ENCODE results near the gene PCDHA12.
"Not testable (repeated sequence)": the region's sequence is repeated elsewhere in the genome, so short reads cannot be mapped to it uniquely, and the experiment has no call there.

Gene PCDHA12

DNA sequence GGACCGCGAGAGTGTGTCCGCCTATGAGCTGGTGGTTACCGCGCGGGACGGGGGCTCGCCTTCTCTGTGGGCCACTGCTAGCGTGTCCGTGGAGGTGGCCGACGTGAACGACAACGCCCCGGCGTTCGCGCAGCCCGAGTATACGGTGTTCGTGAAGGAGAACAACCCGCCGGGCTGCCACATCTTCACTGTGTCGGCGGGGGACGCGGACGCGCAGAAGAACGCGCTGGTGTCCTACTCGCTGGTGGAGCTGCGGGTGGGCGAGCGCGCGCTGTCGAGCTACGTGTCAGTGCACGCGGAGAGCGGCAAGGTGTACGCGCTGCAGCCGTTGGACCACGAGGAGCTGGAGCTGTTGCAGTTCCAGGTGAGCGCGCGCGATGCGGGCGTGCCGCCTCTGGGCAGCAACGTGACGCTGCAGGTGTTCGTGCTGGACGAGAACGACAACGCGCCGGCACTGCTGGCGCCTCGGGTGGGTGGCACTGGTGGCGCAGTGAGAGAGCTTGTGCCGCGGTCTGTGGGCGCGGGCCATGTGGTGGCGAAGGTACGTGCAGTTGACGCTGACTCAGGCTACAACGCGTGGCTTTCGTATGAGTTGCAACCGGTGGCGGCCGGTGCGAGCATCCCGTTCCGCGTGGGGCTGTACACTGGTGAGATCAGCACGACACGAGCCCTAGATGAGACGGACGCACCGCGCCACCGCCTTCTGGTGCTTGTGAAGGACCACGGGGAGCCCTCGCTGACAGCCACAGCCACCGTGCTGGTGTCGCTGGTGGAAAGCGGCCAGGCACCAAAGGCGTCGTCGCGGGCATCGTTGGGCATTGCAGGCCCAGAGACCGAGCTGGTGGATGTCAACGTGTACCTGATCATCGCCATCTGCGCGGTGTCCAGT is 39.2 kb upstream of the PCDHA12 start:
- TF ChIP-seq, protein P1, sequence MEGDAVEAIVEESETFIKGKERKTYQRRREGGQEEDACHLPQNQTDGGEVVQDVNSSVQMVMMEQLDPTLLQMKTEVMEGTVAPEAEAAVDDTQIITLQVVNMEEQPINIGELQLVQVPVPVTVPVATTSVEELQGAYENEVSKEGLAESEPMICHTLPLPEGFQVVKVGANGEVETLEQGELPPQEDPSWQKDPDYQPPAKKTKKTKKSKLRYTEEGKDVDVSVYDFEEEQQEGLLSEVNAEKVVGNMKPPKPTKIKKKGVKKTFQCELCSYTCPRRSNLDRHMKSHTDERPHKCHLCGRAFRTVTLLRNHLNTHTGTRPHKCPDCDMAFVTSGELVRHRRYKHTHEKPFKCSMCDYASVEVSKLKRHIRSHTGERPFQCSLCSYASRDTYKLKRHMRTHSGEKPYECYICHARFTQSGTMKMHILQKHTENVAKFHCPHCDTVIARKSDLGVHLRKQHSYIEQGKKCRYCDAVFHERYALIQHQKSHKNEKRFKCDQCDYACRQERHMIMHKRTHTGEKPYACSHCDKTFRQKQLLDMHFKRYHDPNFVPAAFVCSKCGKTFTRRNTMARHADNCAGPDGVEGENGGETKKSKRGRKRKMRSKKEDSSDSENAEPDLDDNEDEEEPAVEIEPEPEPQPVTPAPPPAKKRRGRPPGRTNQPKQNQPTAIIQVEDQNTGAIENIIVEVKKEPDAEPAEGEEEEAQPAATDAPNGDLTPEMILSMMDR (IDR thresholded peaks at IDR 0.05; ENCODE audit: low read depth, low read length, missing control alignments), result no peak
- no peaks in the 10 kb centered on the region for H3K36me3 ChIP-seq (replicated peaks)
- in situ Hi-C loops (cut with HindIII; ENCODE audit: low pct_ligation_motif_present, low sequenced_read_pairs), result no loop called here
- DNase-seq, result no peak
- no peaks in the 10 kb centered on the region for H3K27me3 ChIP-seq (replicated peaks)
- no peak overlapping the region for H3K4me3 ChIP-seq (ENCODE audit: low read depth, low read length)
- H3K27ac ChIP-seq, result no peak overlapping the region

DNA sequence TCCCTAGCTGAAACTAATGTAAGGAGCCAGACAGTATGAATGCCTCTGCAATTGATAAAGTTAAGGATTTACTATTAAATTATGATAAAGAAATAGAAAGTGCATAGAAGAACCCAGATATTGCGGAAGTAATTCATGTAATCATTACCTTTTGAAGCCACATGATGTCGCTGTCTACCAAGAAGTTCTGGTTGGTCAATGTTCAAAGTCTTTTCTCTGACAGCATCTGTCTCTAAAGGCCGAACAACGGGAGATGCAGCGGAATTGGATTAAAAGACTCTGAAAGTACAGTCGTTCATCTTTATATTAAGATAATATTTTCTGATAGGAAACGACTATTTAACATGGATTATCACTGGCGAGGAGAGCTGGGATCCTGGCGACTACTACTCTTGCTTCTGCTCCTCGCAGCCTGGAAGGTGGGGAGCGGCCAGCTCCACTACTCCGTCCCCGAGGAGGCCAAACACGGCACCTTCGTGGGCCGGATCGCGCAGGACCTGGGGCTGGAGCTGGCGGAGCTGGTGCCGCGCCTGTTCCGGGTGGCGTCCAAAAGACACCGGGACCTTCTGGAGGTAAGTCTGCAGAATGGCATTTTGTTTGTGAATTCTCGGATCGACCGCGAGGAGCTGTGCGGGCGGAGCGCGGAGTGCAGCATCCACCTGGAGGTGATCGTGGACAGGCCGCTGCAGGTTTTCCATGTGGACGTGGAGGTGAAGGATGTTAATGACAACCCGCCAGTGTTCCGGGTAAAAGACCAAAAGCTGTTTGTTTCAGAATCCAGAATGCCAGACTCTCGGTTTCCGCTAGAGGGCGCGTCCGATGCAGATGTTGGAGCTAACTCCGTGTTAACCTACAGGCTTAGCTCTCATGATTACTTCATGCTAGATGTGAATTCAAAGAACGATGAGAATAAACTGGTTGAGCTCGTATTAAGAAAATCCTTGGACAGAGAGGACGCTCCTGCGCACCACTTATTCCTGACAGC is 33.8 kb upstream of the PCDHA12 start, which contains the start of gene PCDHA8:
Gene PCDHA8, plus strand, starts transcription at position 210 of the 985 bp plus-strand sequence. Its CDS starts 135 bp downstream, at position 345.
- in situ Hi-C loops (cut with HindIII; ENCODE audit: low pct_ligation_motif_present, low sequenced_read_pairs), result no loop called here
- H3K27ac ChIP-seq, result no peak within 1 kb of the TSS
- H3K36me3 ChIP-seq (replicated peaks), result no peaks in the 10 kb centered on the region
- no peaks in the 10 kb centered on the region for H3K27me3 ChIP-seq (replicated peaks)
- DNase-seq, result no peak
- TF ChIP-seq, protein P1 (IDR thresholded peaks at IDR 0.05; ENCODE audit: low read depth, low read length, missing control alignments), result peak; percentile 46
- no peak within 1 kb of the TSS for H3K4me3 ChIP-seq (ENCODE audit: low read depth, low read length)

DNA sequence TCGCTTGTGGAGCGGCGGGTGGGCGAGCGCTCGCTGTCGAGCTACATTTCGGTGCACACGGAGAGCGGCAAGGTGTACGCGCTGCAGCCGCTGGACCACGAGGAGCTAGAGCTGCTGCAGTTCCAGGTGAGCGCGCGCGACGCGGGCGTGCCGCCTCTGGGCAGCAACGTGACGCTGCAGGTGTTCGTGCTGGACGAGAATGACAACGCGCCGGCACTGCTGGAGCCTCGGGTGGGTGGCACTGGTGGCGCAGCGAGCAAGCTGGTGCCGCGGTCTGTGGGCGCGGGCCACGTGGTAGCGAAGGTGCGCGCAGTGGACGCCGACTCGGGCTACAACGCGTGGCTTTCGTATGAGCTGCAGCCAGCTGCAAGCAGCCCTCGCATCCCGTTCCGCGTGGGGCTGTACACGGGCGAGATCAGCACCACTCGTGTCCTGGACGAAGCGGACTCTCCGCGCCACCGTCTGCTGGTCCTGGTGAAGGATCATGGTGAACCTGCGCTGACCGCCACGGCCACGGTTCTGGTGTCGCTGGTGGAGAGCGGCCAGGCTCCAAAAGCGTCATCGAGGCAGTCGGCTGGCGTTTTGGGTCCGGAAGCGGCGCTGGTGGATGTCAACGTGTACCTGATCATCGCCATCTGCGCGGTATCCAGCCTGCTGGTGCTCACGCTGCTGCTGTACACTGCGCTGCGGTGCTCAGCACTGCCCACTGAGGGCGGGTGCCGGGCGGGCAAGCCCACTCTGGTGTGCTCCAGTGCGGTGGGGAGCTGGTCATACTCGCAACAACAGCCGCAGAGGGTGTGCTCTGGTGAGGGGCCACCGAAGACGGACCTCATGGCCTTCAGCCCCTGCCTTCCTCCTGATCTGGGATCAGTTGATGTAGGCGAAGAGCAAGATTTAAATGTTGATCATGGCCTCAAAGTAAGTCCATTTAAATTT is 32.0 kb upstream of the PCDHA12 start:
- no peak overlapping the region for H3K4me3 ChIP-seq (ENCODE audit: low read depth, low read length)
- no peaks in the 10 kb centered on the region for H3K36me3 ChIP-seq (replicated peaks)
- in situ Hi-C loops (cut with HindIII; ENCODE audit: low pct_ligation_motif_present, low sequenced_read_pairs), result no loop called here
- no peak overlapping the region for H3K27ac ChIP-seq
- no peaks in the 10 kb centered on the region for H3K27me3 ChIP-seq (replicated peaks)
- no peak for DNase-seq
- TF ChIP-seq, protein P1 (IDR thresholded peaks at IDR 0.05; ENCODE audit: low read depth, low read length, missing control alignments), result no peak

DNA sequence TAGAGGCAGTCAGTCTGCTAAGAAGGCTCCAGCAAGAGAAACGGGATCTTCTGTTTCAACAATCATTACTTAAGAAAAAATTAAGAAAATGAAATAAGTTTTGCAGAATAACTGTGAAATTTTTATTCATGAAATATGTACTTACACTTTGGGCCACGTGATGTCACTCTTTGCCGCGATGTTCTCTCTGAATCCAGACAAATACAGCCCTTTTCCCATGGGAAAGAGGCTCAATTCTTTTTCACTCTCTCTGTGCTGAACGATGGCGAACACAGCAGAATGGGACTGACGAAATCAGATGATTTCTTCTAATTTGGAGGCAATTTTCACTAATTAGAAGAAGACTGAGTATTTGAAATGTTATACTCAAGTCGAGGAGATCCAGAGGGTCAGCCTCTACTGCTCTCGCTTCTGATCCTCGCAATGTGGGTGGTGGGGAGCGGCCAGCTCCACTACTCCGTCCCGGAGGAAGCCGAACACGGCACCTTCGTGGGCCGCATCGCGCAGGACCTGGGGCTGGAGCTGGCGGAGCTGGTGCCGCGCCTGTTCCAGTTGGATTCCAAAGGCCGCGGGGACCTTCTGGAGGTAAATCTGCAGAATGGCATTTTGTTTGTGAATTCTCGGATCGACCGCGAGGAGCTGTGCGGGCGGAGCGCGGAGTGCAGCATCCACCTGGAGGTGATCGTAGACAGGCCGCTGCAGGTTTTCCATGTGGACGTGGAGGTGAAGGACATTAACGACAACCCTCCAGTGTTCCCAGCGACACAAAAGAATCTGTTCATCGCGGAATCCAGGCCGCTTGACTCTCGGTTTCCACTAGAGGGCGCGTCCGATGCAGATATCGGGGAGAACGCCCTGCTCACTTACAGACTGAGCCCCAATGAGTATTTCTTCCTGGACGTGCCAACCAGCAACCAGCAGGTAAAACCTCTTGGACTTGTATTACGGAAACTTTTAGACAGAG is 26.7 kb upstream of the PCDHA12 start, which contains the start of gene PCDHA9:
Gene PCDHA9, plus strand, starts transcription at position 244 of the 964 bp plus-strand sequence. Its CDS starts 114 bp downstream, at position 358.
- H3K4me3 ChIP-seq (ENCODE audit: low read depth, low read length); H3K27me3 ChIP-seq (replicated peaks); H3K36me3 ChIP-seq (replicated peaks); DNase-seq; H3K27ac ChIP-seq; in situ Hi-C loops (cut with HindIII; ENCODE audit: low pct_ligation_motif_present, low sequenced_read_pairs): not testable (repeated sequence)
- TF ChIP-seq, protein P1 (IDR thresholded peaks at IDR 0.05; ENCODE audit: low read depth, low read length, missing control alignments), result peak; percentile 7

DNA sequence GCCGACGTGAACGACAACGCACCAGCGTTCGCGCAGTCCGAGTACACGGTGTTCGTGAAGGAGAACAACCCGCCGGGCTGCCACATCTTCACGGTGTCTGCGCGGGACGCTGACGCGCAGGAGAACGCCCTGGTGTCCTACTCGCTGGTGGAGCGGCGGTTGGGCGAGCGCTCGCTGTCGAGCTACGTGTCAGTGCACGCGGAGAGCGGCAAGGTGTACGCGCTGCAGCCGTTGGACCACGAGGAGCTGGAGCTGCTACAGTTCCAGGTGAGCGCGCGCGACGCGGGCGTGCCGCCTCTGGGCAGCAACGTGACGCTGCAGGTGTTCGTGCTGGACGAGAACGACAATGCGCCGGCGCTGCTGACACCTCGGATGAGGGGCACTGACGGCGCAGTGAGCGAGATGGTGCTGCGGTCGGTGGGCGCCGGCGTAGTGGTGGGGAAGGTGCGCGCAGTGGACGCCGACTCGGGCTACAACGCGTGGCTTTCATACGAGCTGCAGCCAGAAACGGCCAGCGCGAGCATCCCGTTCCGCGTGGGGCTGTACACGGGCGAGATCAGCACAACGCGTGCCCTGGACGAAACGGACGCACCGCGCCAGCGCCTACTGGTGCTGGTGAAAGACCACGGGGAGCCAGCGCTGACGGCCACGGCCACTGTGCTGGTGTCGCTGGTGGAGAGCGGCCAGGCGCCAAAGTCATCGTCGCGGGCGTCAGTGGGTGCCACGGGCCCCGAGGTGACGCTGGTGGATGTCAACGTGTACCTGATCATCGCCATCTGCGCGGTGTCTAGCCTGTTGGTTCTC is 25.1 kb upstream of the PCDHA12 start:
- H3K27me3 ChIP-seq (replicated peaks); H3K4me3 ChIP-seq (ENCODE audit: low read depth, low read length); DNase-seq; in situ Hi-C loops (cut with HindIII; ENCODE audit: low pct_ligation_motif_present, low sequenced_read_pairs); H3K36me3 ChIP-seq (replicated peaks); H3K27ac ChIP-seq: not testable (repeated sequence)
